SK-N-SH treated with all-trans-retinoic acid at 6 μM for 48 hours (cell line): ENCODE results near the gene ZNF410.

ENCODE experiments used
- BACH2 ChIP-seq: fragments of 250-450 bp; sonication (Bioruptor Pico); IDR thresholded peaks from 2 replicates; pipeline ENCODE4 v1.9.0; 2021; ENCODE audit warnings: mild to moderate bottlenecking, borderline replicate concordance
- CSDC2 ChIP-seq: fragments of 250-450 bp; sonication (Bioruptor Pico); IDR thresholded peaks from 2 replicates; pipeline ENCODE4 v1.5.0; 2020; ENCODE audit warnings: mild to moderate bottlenecking, moderate library complexity
- OSR1 ChIP-seq: fragments of 250-450 bp; sonication (Bioruptor Pico); IDR thresholded peaks from 2 replicates; pipeline ENCODE4 v1.8.0; 2022; ENCODE audit warnings: moderate library complexity, mild to moderate bottlenecking, inconsistent platforms
- PATZ1 ChIP-seq: fragments of 250-450 bp; sonication (Bioruptor Pico); IDR thresholded peaks from 2 replicates; pipeline ENCODE4 v1.8.0; 2020; ENCODE audit warnings: mild to moderate bottlenecking, moderate library complexity, borderline replicate concordance
- RARB ChIP-seq: fragments of 250-450 bp; sonication (Bioruptor Pico); IDR thresholded peaks from 2 replicates; pipeline ENCODE4 v1.8.0; 2021; ENCODE audit warnings: mild to moderate bottlenecking, moderate library complexity
- SNAI2 ChIP-seq: fragments of 250-450 bp; sonication (Bioruptor Pico); IDR thresholded peaks from 2 replicates; pipeline ENCODE4 v1.5.0; 2020; ENCODE audit warnings: mild to moderate bottlenecking, moderate library complexity
- ZC3H10 ChIP-seq: fragments of 250-450 bp; sonication (Bioruptor Pico); IDR thresholded peaks from 2 replicates; pipeline ENCODE4 v1.5.1; 2021; ENCODE audit warnings: mild to moderate bottlenecking, moderate library complexity
- ZFP3 ChIP-seq: fragments of 250-450 bp; sonication (Bioruptor Pico); IDR thresholded peaks from 2 replicates; pipeline ENCODE4 v1.5.0; 2020; ENCODE audit warnings: mild to moderate bottlenecking, moderate library complexity
- ZNF70 ChIP-seq: fragments of 450-650 bp; formaldehyde crosslinking; IDR thresholded peaks from 2 replicates; pipeline ENCODE4 v1.5.0; 2020; ENCODE audit warnings: mild to moderate bottlenecking, moderate library complexity
- ZNF8 ChIP-seq: fragments of 450-650 bp; formaldehyde crosslinking; IDR thresholded peaks from 2 replicates; pipeline ENCODE4 v1.5.0; 2020; ENCODE audit warnings: mild to moderate bottlenecking, moderate library complexity

- TF ChIP-seq BACH2 (no peak), ZNF8 (no peak), PATZ1 (CRISPR knock-in tag) (no peak), RARB (no peak), SNAI2 (no peak), ZFP3 (CRISPR knock-in tag) (no peak), CSDC2 (CRISPR knock-in tag) (no peak), ZC3H10 (CRISPR knock-in tag) (no peak), ZNF70 (CRISPR knock-in tag) (no peak), OSR1 (CRISPR knock-in tag) (no peak)
Measured at GRCh38 chr14:73887694-73888459, 1.2 kb downstream of the ZNF410 start.
